ENCODE data around the gene DAW1. TPM values are rescaled to one million over a fixed set of nuclear protein-coding genes. Genes with fewer than 3 reads are reported as not detected.

DAW1 gene
- total RNA-seq, 1 donor from 2014 or later = 1.6 TPM

DNA sequence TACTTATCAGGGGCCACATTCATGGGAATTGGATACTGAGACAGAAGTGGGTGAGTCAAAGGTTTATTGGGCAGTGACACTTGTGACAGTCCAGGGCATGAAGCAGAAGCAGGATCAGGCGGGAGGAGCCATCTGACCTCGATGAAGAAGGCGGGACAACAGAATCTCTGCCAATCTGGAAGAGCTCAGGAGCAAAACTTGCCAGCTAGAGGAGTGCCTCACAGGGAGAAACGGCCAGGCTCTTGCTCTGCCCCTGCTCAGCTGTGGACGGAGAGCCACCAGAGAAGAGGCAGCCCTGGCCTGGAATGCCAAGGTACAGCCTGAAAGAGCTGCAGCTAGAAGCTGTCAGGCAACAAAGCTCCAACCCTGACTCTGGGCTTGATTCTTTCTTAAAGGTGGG, 16.9 kb downstream of the DAW1 start:
- Mint-ChIP-seq H3K4me3 (ENCODE audit: unreplicated experiment) (no peak overlapping the region), H3K36me3 (ENCODE audit: low read depth, unreplicated experiment) (no peaks in the 10 kb centered on the region), H3K27ac (ENCODE audit: unreplicated experiment) (no peak overlapping the region), H3K27me3 (ENCODE audit: unreplicated experiment) (no peaks in the 10 kb centered on the region), H3K9me3 (ENCODE audit: unreplicated experiment) (no peaks in the 10 kb centered on the region), H3K4me1 (ENCODE audit: unreplicated experiment) (peaks cover 5% of the 10 kb centered on the region)
- TF ChIP-seq, protein P1, sequence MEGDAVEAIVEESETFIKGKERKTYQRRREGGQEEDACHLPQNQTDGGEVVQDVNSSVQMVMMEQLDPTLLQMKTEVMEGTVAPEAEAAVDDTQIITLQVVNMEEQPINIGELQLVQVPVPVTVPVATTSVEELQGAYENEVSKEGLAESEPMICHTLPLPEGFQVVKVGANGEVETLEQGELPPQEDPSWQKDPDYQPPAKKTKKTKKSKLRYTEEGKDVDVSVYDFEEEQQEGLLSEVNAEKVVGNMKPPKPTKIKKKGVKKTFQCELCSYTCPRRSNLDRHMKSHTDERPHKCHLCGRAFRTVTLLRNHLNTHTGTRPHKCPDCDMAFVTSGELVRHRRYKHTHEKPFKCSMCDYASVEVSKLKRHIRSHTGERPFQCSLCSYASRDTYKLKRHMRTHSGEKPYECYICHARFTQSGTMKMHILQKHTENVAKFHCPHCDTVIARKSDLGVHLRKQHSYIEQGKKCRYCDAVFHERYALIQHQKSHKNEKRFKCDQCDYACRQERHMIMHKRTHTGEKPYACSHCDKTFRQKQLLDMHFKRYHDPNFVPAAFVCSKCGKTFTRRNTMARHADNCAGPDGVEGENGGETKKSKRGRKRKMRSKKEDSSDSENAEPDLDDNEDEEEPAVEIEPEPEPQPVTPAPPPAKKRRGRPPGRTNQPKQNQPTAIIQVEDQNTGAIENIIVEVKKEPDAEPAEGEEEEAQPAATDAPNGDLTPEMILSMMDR (IDR thresholded peaks at IDR 0.05; ENCODE audit: unreplicated experiment) = no peak
- DNase-seq (ENCODE audit: low spot score) = no peak

DNA sequence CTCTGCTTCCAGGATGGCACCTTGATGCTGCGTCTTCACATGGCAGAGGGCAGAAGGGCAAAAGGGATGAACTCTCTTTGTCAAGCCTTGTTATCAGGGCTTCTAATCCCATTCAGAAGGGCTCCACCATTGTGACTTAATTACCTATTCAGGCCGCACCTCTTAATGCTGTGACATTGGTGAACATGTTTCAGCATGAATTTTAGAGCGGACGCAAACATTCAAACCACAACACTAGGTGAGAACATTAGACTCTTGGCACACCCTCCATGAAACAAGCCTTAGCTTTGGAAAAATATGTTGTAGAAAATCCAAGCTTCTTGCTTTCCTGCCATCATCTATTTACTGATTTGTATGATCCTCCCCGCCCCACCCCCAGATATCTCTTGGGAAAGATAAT, 17.9 kb downstream of the DAW1 start:
- no peak overlapping the region for H3K27ac Mint-ChIP-seq (ENCODE audit: unreplicated experiment)
- H3K4me1 Mint-ChIP-seq (ENCODE audit: unreplicated experiment) = peaks cover 3% of the 10 kb centered on the region
- H3K4me3 Mint-ChIP-seq (ENCODE audit: unreplicated experiment) = no peak overlapping the region

DNA sequence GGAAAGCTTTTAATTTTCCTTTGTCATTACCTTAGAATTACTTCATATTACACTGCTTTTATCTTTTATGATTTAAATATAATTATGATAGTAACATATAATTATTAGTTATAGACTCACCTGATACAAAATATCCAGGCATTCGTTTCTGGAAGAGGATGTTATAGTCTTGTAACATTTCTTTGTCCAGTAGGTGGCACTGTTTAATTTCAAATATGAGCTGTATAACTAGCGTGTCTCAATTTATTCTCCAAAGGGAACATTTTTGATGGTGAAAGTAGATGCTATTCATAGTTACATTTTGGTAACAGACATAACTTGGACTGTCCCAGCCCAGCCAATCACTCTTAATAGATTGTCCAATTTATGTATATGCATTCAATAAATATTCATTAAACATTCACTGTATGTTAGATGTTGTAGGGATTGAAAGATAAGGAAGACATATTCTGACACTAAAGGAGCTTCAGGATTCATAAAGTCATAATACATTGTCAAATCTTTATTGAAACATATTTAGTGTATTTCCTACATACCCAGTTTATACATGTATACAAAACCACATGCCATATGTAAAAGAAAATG, 19.2 kb downstream of the DAW1 start:
- no peaks in the 10 kb centered on the region for H3K36me3 Mint-ChIP-seq (ENCODE audit: low read depth, unreplicated experiment)
- DNase-seq (ENCODE audit: low spot score) = no peak
- no peaks in the 10 kb centered on the region for H3K4me1 Mint-ChIP-seq (ENCODE audit: unreplicated experiment)
- H3K9me3 Mint-ChIP-seq (ENCODE audit: unreplicated experiment) = no peaks in the 10 kb centered on the region
- H3K27ac Mint-ChIP-seq (ENCODE audit: unreplicated experiment) = no peak overlapping the region
- TF ChIP-seq, protein P1 (IDR thresholded peaks at IDR 0.05; ENCODE audit: unreplicated experiment) = peak; percentile 87
- no peaks in the 10 kb centered on the region for H3K27me3 Mint-ChIP-seq (ENCODE audit: unreplicated experiment)
- no peak overlapping the region for H3K4me3 Mint-ChIP-seq (ENCODE audit: unreplicated experiment)

More for the DNA sequence above, 17.9 kb downstream of the DAW1 start:
- H3K36me3 Mint-ChIP-seq (ENCODE audit: low read depth, unreplicated experiment) = no peaks in the 10 kb centered on the region
- no peaks in the 10 kb centered on the region for H3K9me3 Mint-ChIP-seq (ENCODE audit: unreplicated experiment)
- TF ChIP-seq, protein P1 (IDR thresholded peaks at IDR 0.05; ENCODE audit: unreplicated experiment) = no peak
- no peaks in the 10 kb centered on the region for H3K27me3 Mint-ChIP-seq (ENCODE audit: unreplicated experiment)
- no peak for DNase-seq (ENCODE audit: low spot score)

DNA sequence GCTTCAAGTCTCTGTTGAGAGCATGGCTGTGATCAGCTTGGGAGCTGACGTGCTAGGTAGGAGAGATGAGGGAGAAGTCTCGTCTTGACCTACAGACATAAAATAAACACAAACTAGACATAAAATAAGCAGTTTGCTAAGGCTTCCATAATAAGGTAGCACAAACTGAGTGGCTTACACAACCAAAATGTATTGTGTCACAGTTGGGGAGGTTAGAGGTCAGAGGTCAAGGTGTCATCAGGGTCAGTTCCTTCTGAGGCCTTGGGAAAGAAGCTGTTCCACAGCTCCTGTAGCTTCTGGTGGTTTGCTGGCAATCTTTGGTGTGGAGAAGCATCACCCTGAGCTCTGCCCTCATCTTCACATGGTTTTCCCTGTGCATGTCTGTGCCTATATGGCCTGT, 20.2 kb downstream of the DAW1 start:
- no peaks in the 10 kb centered on the region for H3K36me3 Mint-ChIP-seq (ENCODE audit: low read depth, unreplicated experiment)
- DNase-seq (ENCODE audit: low spot score) = no peak
- H3K4me1 Mint-ChIP-seq (ENCODE audit: unreplicated experiment) = no peaks in the 10 kb centered on the region
- H3K27ac Mint-ChIP-seq (ENCODE audit: unreplicated experiment) = no peak overlapping the region
- H3K9me3 Mint-ChIP-seq (ENCODE audit: unreplicated experiment) = no peaks in the 10 kb centered on the region
- TF ChIP-seq, protein P1 (IDR thresholded peaks at IDR 0.05; ENCODE audit: unreplicated experiment) = no peak
- no peaks in the 10 kb centered on the region for H3K27me3 Mint-ChIP-seq (ENCODE audit: unreplicated experiment)
- H3K4me3 Mint-ChIP-seq (ENCODE audit: unreplicated experiment) = no peak overlapping the region

DNA sequence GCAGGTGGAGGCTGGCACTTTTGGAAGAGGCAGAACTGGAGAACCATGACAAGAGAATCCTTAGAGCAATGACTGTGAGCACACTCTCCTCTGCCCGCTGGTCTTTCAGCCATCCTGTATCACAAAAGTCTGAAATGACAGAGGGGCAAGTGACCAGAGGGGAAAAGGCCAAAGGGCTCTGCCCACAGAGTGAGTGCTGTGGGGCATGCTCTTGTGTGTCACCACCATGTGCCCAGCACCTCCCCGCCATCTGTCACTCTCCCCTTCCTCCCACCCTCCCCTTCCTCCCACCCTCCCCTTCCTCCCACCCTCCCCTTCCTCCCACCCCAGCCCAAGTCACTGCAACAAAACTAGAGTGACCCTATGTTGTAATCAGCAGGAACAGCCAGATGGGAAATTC, 31.9 kb downstream of the DAW1 start:
- TF ChIP-seq, protein P1 (IDR thresholded peaks at IDR 0.05; ENCODE audit: unreplicated experiment) = no peak
- Mint-ChIP-seq H3K27me3 (ENCODE audit: unreplicated experiment) (peaks cover 2% of the 10 kb centered on the region), H3K36me3 (ENCODE audit: low read depth, unreplicated experiment) (no peaks in the 10 kb centered on the region), H3K4me1 (ENCODE audit: unreplicated experiment) (no peaks in the 10 kb centered on the region), H3K9me3 (ENCODE audit: unreplicated experiment) (no peaks in the 10 kb centered on the region), H3K27ac (ENCODE audit: unreplicated experiment) (no peak overlapping the region), H3K4me3 (ENCODE audit: unreplicated experiment) (no peak overlapping the region)
- no peak for DNase-seq (ENCODE audit: low spot score)

All from endothelial cell (in vitro differentiated cells).